Hematopoietic multipotent progenitor cell treated with erythropoietin and hydrocortisone succinate and interleukin-3 and kit ligand, for 15 days (in vitro differentiated cells): ENCODE measurements around the gene IL17RD.

Experiments
- DNase-seq: peaks from one replicate; pipeline ENCODE4 v3.0.0-alpha.2; 2015; ENCODE audit warnings: low spot score

The IL17RD gene

DNA sequence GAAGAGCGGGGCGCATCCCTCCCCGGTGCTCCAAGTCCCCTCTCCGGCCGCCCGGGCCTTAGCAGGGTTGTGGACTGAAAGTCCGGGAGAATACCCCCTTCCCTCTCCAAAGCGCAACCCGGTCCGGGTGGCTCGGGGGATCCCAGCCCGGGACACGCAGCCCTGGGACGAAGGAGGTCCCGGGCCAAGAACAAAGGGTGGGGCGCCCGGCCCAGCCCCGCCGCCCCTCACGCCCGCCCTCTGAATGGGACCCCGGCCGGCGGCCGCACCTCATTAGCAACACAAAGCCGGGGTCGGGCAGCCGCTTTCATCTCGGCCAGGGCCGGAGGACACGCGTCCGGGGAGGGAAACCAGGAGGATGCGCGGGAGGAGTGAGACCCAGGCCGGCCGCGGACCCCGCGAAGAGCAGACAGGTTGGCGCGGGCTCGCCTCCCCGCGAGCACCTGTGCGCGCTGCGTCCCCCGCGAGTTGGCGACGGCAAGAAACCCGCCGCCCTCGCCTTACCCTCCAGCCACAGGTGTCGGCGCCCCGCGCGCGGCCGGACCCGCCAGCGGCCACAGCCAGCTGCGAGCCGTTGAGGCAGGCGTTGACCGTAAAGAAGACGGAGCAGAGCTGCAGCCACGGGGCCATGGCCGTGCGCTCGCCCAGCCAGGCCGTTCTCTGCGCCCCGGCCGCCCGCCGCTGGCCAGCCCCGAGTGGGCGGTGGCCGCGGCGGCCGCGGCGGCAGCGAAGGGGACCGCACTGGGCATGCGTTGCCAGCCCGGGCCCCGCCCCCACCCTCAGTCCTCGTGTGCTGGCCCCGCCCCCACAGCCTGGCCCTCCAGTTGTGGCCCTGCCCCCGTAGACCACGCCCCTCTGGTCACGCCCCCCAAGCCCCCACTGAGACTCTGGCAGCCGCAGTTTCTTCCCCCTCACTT, at the start of gene IL17RD:
IL17RD (minus strand) TSS at position 697 of the 917 bp plus-strand sequence; CDS start at position 630, 67 bp downstream.
- DNase-seq: peak; percentile 51

DNA sequence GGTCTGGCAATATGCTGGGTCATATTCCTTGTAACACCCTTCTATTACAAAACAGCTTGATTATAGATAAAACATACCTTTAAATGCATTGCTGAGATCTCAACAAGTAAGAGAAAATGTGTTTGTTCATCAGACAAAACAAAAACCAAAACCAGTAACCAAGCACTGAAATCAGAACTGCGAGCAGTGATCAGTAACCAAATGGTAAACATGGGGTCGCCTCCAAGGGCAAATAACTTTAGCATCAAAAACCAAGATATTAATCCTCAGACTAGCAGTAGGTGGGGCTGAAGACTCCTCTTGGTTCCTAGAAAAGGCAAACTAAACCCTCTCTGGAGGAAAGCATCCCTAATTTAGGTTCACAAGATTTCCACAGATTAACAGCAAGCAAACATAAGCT, 41.3 kb upstream of the IL17RD start:
- no peak for DNase-seq

DNA sequence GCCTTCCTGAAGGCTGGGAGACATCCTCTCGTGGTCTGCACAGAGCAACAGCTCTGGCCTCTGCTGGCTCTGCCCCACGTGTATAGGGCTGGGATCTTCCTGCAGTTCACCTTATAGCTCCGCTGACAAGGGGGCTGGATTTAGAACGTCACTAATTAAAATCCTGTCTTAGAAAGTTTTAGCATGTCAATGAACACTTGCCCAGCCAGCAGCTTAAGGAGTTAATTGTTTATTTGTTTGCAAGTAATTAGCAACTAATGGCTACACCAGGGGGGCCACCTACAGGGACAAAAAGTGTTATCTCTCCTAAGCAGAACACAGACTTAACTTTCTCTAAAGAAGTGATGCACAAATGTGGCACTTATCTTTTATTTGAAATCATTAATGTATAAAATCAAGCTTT, 34.7 kb upstream of the IL17RD start, which contains the start of gene HESX1:
HESX1 (minus strand) TSS at position 84 of the 403 bp plus-strand sequence; CDS start at position 24, 60 bp downstream.
- DNase-seq: no peak

DNA sequence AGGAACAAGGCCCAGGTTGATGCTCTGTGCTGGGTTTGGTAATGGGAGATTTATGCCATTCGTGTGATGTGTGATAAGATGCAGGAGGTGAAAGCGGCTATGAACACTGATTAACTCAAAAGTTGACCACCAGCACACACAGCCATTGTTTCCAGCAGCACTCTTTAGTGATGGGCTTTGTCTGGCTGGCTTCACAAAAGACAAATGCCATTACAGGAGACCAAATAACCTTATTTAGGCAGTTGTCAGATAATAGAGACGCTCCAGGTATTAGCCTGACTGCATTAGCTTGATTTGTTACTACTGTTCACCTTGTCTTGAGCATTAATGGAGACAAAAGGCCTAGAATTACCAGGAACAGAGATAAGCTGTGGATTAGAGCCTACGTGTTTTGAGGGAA, 29.5 kb upstream of the IL17RD start:
- DNase-seq: no peak

DNA sequence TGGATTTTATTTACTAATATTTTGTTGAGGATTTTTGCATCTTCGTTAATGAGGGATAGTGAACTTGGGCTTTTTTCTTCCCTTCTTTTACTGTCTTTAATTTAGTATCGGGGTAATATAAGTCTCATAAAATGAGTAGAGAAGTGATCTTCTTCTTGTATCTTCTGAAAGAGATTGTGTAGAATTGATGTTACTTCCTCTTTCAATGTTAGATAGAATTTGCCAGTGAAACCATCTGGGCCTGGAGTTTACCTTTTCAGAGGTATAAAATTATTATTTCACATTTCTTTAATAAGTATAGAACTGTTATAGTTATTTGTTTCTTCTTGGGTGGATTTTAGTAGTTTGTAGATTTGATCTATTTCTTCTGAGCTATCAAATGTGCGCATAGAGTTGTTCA, 26.9 kb upstream of the IL17RD start:
- DNase-seq: no peak

DNA sequence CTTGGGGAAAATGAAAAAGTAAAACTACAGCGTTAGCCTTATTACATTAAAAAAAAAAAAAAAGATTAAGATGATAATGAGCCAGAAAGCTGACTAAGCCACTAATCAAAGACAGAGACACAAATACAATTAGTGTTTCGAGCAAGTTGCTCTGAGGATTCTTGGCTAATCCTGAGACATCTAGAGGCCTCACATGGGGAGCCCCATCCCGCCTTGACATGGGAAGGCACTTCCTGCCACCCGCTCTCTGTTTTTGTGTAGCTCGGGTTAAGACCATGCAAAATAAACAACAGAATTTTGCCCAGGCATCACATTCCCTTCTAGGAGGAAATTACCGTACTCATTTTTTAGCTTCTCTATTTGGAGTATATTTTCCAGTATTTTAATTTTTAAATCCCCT, 19.4 kb upstream of the IL17RD start:
- no peak for DNase-seq

DNA sequence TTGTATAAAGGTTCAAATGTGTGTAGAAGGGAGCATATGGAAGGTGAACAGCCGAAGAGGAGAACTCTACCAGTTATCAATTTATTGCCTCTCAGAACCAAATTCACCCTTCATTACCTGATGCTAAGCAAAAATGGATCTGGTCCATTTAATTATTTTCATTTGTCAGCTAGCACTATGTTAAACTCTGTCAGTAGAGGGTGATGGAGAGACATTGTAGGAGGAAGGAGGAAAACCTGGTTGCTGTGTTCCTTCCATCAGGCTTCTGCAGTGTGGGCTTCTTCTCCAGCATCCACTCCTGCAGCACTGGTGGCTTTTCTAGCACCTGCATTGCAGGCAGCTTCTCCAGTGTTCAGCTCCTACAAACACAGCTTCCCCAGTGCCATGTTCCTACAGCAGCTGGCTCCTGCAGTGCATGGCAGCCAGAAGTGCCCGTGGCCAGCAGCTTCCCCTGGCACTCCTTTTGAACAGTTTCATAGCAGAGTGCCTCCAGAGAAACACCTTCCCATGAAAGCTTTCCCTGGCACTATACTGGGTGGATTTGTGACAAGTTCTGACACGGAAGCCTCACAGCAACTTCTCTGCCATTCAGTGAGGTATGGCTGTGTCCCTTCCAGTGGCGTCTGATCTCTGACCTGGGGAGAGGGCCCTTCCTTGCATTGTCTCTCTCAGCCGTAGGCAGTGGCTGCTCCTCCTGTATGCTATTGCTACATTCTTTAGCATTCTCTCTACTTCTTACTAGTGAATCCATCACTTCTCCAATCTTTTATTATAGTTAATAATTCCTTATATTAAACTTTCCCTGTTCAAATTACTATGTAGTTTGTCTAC, 14.6 kb upstream of the IL17RD start:
- no peak for DNase-seq

DNA sequence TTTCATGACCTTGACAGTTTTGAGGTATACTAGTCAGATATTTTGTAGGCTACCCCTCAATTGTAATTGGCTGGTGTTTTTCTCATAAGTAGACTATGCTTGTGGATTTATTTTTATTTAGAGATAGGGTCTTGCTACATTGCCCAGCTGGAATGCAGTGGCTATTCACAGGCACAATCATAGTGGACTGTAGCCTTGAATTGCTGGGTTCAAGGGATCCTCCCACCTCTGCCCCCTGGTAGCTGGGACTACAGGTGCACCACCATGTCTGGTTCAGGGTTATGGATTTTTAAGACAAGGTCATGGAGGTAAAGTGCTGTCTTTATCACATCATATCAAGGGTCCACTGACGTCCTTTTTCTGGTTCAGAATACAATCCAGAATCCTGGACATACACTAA, 10.9 kb upstream of the IL17RD start:
- DNase-seq: no peak

DNA sequence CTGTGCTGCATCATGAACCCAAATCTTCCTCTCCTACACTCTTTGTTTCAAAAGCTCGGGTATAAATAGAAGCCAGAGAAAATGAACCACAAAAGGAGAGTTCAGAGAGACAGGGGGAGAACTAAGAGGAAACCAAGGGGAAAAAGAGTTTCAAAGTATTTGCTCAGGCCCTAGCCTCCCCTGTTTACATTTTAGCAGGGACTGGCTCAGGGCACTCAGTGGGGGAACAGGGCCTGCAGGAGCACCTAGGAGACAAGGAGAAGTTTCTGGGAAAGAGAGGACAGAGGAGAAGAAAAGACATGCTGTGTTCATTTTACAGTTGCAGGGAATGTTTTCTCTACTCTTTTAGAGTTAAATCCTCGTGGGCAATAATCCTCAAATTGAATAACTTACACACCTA, 8.5 kb upstream of the IL17RD start:
- DNase-seq: no peak

DNA sequence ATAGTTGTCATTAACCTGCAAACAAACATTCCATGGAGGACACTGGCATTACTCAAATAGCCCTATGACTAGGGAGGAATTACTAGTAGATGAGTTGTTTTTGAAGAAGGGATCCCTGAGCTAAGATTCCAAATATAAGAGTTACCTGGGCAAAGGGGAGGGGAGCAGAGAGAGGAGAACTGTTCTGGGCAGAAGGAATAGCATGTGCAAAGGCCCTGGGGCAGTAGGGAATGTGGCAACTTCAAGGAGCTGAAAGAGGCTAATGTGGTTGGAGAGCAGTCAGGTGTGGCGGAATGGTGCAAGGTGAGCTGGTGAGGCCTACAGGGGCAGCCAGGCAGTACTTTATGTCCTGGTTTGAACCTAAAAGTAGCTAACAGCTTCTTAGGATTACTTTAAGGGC, 5.8 kb upstream of the IL17RD start:
- no peak for DNase-seq

DNA sequence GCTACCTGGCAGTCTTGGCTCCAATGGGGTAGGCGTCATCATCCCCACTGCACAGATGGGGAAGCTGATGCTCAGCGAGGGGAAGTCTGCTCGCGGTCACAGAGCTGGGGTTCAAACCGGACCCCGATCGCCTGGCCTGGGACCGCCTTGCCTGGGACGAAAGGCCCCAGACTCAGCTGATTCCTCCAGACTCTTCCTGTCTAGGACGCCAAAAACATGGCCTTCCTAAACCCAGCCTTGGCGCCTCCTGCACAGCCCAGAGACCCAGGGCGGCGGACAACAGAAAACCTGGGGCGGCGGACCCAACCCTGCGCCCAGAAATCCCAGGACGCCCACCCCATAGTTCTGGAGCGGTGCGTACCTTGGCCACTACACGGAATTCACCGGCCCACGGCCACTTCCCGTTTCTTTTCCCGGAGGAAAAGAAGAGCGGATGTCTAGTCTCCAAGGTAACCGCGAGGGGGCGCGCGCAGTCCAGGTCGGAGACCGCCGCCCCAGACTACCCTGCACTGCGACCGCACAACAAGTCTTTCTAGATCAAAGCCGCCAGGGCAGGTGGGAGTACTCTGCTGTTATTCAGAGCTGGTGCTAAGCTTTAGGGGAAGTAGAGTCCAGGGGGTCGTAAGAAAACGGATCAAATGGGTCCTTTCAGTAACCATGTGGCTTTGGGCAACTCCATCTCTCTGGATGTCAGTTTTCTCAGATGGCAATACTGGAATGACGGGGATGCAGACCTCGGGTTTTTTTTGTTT, 4.9 kb upstream of the IL17RD start:
- peak; percentile 49 for DNase-seq

DNA sequence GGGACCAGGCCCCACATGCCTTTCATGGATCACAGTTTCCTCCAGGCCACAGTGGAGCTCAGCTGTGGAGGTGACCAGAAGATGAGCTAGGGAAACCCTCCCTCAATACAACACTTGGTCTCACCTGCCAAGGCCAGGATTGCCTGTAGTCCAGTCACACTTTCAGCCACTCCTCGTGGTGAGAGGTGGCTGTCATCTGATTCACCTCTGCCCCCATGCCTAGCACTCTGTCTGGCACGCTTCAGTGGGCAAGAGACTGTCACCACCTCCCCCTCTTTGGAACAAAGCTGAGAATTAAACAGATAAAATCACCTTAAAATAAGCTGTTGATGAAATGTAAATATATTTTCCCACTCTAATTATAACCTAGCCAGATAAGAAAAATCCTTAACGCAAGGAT, 4.0 kb upstream of the IL17RD start:
- no peak for DNase-seq

DNA sequence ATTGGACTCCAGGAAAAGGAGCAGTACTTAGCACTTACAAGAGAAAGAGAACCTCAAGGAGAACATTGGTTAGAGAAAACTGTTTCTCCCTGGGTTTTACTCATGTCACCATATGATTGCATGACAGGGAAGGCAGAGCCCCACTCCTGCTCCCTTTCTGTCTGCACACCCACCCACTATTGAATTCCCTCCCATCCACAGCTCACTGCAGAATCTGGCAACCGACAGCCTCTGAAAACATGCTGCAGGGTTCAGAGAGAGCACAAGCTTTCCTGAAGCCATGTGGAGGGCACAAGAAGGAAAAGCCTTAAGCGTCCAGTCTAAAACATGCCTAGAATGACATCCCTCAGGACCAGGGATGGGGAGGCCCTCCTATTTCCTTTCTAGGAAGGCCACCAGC, 3.0 kb upstream of the IL17RD start:
- no peak for DNase-seq

DNA sequence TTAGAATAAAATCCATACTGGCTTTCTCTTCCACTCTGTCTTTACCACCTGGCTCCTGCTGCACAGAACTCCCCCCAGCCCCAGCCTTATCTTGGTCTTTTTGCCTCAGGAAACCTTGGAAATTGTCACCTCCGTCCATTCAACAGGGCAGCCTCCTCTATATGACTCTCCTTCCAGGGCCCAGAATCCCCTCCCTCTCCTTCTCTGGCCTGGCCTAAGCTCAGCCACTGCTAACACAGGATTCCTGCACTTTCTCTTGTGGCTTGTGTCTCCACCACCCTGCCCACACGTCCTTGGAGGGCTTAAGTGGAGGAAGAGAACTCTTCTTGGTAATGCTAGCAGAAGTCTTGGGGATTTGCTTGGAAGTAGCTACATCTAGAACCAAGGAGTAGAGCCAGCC, 1.5 kb upstream of the IL17RD start:
- DNase-seq: no peak

DNA sequence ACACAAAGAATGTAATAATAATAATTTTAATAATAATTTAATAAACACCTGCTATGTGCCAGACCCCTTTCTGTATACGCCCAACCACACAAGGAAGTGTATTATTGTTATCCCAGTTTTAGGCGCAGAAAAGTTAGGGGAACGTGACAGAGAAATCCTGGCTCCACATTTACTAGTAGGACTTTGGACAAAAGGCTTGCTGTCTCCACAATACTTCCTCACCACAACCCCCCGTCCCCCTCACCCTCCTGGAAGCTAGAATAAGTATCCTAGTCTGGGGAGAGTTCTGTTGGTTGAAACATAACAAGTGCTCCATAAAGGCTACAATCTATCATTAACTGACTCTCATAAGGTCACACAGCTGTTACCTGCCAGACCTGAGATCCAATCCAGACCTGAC, 488 bp upstream of the IL17RD start:
- DNase-seq: no peak

DNA sequence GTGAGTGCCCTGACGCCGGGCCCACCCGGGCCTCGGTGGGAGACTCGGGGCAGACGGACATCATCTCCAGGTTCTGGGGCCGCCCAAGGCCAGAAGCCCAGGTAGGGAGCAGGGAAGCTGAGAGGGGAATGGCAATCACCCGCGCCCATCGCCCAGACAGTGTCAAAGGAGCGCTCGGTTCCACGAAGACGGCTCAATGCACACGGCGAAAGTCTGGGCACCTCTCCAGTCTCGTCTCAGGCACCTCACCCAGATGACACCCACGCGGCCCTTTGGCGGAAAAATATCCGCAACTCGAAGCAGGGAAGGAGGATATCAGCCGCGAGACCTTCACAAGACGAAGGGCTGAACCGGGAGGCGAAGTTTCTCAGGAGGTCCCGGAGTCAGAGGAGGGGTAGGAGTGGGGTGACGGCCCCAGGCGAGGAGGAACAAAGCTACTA, 916 bp downstream of the IL17RD start:
- no peak for DNase-seq

DNA sequence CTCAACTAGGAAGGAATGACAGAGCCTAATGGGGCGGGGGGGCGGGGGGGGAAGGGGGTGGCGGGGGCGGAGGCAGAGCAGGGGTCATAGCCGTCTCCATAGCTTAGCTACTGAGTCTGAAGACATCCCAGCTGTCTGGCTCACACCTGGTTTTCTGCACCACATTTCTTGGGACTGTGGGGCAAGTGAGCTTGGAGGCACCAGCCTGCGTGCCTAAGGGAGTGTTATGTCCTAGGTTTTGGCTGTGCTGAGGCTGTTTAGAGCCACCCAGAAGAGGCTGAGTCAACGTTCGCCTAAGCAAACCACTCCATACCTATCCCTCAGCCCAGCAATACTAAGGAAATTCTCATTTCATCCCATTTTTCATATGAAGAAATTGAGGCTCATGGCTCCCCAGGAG, 1.4 kb downstream of the IL17RD start:
- DNase-seq: no peak

DNA sequence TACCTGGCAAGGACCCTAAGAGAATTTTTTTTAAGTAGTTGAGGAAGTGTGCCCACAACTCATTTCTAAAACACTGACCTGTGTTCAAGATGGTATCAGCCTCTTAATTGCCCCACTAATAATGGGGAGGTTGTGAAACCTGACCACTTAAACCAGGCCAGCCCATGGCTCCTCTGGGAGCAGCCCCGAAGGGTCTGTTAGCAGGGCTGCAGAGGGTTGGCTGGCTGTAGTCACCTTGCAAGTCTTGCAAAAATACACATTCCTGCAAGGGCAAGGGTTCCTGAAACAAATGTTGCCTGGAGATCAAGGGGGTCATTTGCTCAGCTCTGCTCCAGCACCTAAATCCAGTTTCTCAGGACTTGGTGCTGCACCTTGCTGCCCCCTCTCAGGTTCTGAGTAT, 3.2 kb downstream of the IL17RD start:
- no peak for DNase-seq

DNA sequence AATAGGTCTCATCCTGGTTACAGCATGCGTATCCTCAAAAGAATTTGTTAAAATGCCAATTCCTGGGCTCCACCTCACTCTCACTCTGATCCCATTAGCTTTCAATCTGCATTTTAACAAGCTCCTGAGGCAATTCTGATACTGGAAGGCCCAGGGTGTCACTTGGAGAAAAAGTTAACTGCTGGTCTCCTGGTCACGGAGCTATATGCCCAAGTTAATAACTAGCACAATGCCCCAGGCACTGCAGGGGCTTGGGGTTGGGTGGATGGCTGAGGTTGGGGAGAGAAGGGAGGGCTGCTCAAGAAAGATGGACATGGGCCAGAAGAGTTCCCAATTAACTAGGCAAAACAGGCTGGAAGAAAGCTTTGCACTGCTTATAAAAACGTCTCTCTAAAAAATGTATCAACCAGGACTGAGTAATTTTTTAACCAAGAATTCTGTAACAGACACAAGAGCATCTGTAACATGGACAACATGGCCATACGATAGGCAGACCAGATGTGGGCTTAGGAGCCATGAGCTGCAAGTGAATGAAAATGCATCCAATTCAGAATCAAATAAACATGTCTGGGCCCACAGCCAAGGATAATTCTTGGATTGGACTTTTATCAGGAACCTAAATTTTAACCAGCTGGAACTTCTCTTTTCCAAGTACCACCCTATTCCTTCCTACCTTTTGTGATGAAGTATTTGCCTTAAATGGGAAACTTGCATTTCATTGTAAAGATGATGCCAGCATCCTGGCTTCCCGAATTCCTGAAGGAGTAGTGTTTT, 4.2 kb downstream of the IL17RD start:
- no peak for DNase-seq

DNA sequence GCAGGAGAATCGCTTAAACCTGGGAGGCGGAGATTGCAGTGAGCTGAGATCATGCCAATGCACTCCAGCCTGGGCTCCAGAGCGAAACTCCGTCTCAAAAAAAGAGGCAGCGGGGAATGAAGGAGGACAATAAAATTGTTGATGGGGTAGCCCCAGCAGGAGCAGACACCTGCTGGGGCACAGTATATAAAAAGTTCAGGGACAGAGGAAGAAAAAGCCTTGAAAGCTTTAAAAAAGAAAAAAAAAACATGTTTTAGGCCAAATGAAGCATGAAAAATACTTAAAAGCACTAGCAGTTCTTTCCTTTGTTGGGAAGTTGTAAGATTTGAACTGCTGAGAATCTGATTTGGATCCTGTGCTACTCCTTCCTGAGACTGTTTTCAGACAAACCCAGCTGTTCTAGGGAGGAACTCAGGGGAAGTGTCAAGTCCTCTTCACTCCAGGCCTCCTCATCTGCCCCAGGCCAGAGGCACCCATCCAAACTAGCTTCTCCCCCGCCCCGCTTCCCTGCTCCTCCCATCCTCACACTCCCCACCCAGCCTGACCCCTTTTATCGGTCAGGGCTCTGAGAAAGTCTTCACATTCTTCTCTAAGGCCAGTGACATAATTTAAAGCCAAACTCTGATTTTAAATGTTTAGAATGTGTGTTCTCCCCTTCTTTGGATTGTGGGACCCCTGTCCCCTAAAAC, 4.9 kb downstream of the IL17RD start:
- no peak for DNase-seq
